ENCODE data around the gene SLC16A13.

SLC16A13 gene

GRCh38 chr17:7001318-7001961, 34.4 kb upstream of the SLC16A13 start:
- Histone ChIP-seq H3K9me3 (ENCODE audit: low read length) (no peaks in the 10 kb centered on the region), H3K4me1 (ENCODE audit: insufficient read depth, low read length) (no peaks in the 10 kb centered on the region), H3K36me3 (ENCODE audit: insufficient read depth, low read length) (peaks cover 43% of the 10 kb centered on the region), H3K4me3 (ENCODE audit: low read depth in 1 of 2, low read length in 2 of 2) (no peak overlapping the region), H3K9ac (ENCODE audit: low read length) (no peak overlapping the region), H3K27ac (ENCODE audit: low read depth, low read length) (no peak overlapping the region), H3K27me3 (ENCODE audit: control insufficient read depth in 1 of 2, insufficient read depth in 2 of 2, low read length in 2 of 2) (no peaks in the 10 kb centered on the region)

GRCh38 chr17:7002288-7003047, 33.3 kb upstream of the SLC16A13 start:
- no peak overlapping the region for H3K9ac ChIP-seq (ENCODE audit: low read length)
- H3K27me3 ChIP-seq (ENCODE audit: control insufficient read depth in 1 of 2, insufficient read depth in 2 of 2, low read length in 2 of 2): no peaks in the 10 kb centered on the region
- H3K9me3 ChIP-seq (ENCODE audit: low read length): no peaks in the 10 kb centered on the region
- no peak overlapping the region for H3K4me3 ChIP-seq (ENCODE audit: low read depth in 1 of 2, low read length in 2 of 2)
- H3K36me3 ChIP-seq (ENCODE audit: insufficient read depth, low read length): peaks cover 43% of the 10 kb centered on the region
- no peaks in the 10 kb centered on the region for H3K4me1 ChIP-seq (ENCODE audit: insufficient read depth, low read length)
- no peak overlapping the region for H3K27ac ChIP-seq (ENCODE audit: low read depth, low read length)

- Histone ChIP-seq H3K9ac (ENCODE audit: low read length) (no peak overlapping the region), H3K4me3 (ENCODE audit: low read depth in 1 of 2, low read length in 2 of 2) (no peak overlapping the region), H3K27ac (ENCODE audit: low read depth, low read length) (no peak overlapping the region), H3K4me1 (ENCODE audit: insufficient read depth, low read length) (no peaks in the 10 kb centered on the region), H3K9me3 (ENCODE audit: low read length) (no peaks in the 10 kb centered on the region), H3K27me3 (ENCODE audit: control insufficient read depth in 1 of 2, insufficient read depth in 2 of 2, low read length in 2 of 2) (no peaks in the 10 kb centered on the region), H3K36me3 (ENCODE audit: insufficient read depth, low read length) (peaks cover 42% of the 10 kb centered on the region)
These were observed 32.1 kb upstream of the SLC16A13 start for GRCh38 chr17:7003745-7004144.

- Histone ChIP-seq H3K9me3 (ENCODE audit: low read length) (no peaks in the 10 kb centered on the region), H3K27ac (ENCODE audit: low read depth, low read length) (no peak overlapping the region), H3K36me3 (ENCODE audit: insufficient read depth, low read length) (peaks cover 36% of the 10 kb centered on the region), H3K4me3 (ENCODE audit: low read depth in 1 of 2, low read length in 2 of 2) (no peak overlapping the region), H3K27me3 (ENCODE audit: control insufficient read depth in 1 of 2, insufficient read depth in 2 of 2, low read length in 2 of 2) (no peaks in the 10 kb centered on the region), H3K4me1 (ENCODE audit: insufficient read depth, low read length) (peaks cover 2% of the 10 kb centered on the region), H3K9ac (ENCODE audit: low read length) (no peak overlapping the region)
These were observed 31.2 kb upstream of the SLC16A13 start for GRCh38 chr17:7004398-7005253.

- Histone ChIP-seq H3K36me3 (ENCODE audit: insufficient read depth, low read length) (peaks cover 32% of the 10 kb centered on the region), H3K4me1 (ENCODE audit: insufficient read depth, low read length) (peaks cover 13% of the 10 kb centered on the region), H3K27me3 (ENCODE audit: control insufficient read depth in 1 of 2, insufficient read depth in 2 of 2, low read length in 2 of 2) (no peaks in the 10 kb centered on the region), H3K27ac (ENCODE audit: low read depth, low read length) (no peak overlapping the region), H3K4me3 (ENCODE audit: low read depth in 1 of 2, low read length in 2 of 2) (no peak overlapping the region), H3K9ac (ENCODE audit: low read length) (no peak overlapping the region), H3K9me3 (ENCODE audit: low read length) (no peaks in the 10 kb centered on the region)
These were observed 30.1 kb upstream of the SLC16A13 start for GRCh38 chr17:7005716-7006115.

- Histone ChIP-seq H3K36me3 (ENCODE audit: insufficient read depth, low read length) (peaks cover 18% of the 10 kb centered on the region), H3K9me3 (ENCODE audit: low read length) (no peaks in the 10 kb centered on the region), H3K4me1 (ENCODE audit: insufficient read depth, low read length) (peaks cover 24% of the 10 kb centered on the region), H3K9ac (ENCODE audit: low read length) (no peak overlapping the region), H3K4me3 (ENCODE audit: low read depth in 1 of 2, low read length in 2 of 2) (no peak overlapping the region), H3K27me3 (ENCODE audit: control insufficient read depth in 1 of 2, insufficient read depth in 2 of 2, low read length in 2 of 2) (no peaks in the 10 kb centered on the region), H3K27ac (ENCODE audit: low read depth, low read length) (no peak overlapping the region)
These were observed 28.7 kb upstream of the SLC16A13 start for GRCh38 chr17:7007143-7007542.

- H3K4me1 ChIP-seq (ENCODE audit: insufficient read depth, low read length): peaks cover 38% of the 10 kb centered on the region
- no peaks in the 10 kb centered on the region for H3K27me3 ChIP-seq (ENCODE audit: control insufficient read depth in 1 of 2, insufficient read depth in 2 of 2, low read length in 2 of 2)
- H3K36me3 ChIP-seq (ENCODE audit: insufficient read depth, low read length): peaks cover 10% of the 10 kb centered on the region
- no peak overlapping the region for H3K4me3 ChIP-seq (ENCODE audit: low read depth in 1 of 2, low read length in 2 of 2)
- H3K9me3 ChIP-seq (ENCODE audit: low read length): no peaks in the 10 kb centered on the region
- no peak overlapping the region for H3K27ac ChIP-seq (ENCODE audit: low read depth, low read length)
- H3K9ac ChIP-seq (ENCODE audit: low read length): no peak overlapping the region
These were observed 25.3 kb upstream of the SLC16A13 start for GRCh38 chr17:7010523-7010922.

GRCh38 chr17:7011415-7011814, 24.4 kb upstream of the SLC16A13 start:
- H3K27ac ChIP-seq (ENCODE audit: low read depth, low read length): peak overlapping the region; percentile 99
- H3K9ac ChIP-seq (ENCODE audit: low read length): peak overlapping the region; percentile 98
- H3K4me3 ChIP-seq (ENCODE audit: low read depth in 1 of 2, low read length in 2 of 2): peak overlapping the region; percentile 95 to 100
- H3K4me1 ChIP-seq (ENCODE audit: insufficient read depth, low read length): peaks cover 46% of the 10 kb centered on the region
- H3K9me3 ChIP-seq (ENCODE audit: low read length): no peaks in the 10 kb centered on the region
- no peaks in the 10 kb centered on the region for H3K27me3 ChIP-seq (ENCODE audit: control insufficient read depth in 1 of 2, insufficient read depth in 2 of 2, low read length in 2 of 2)
- H3K36me3 ChIP-seq (ENCODE audit: insufficient read depth, low read length): peaks cover 10% of the 10 kb centered on the region

- Histone ChIP-seq H3K4me3 (ENCODE audit: low read depth in 1 of 2, low read length in 2 of 2) (peak overlapping the region; percentile 95 to 100), H3K27ac (ENCODE audit: low read depth, low read length) (peak overlapping the region; percentile 99), H3K9me3 (ENCODE audit: low read length) (no peaks in the 10 kb centered on the region), H3K9ac (ENCODE audit: low read length) (peak overlapping the region; percentile 98), H3K36me3 (ENCODE audit: insufficient read depth, low read length) (peaks cover 15% of the 10 kb centered on the region), H3K27me3 (ENCODE audit: control insufficient read depth in 1 of 2, insufficient read depth in 2 of 2, low read length in 2 of 2) (no peaks in the 10 kb centered on the region), H3K4me1 (ENCODE audit: insufficient read depth, low read length) (peaks cover 47% of the 10 kb centered on the region)
These were observed 23.9 kb upstream of the SLC16A13 start for GRCh38 chr17:7011942-7012254.

GRCh38 chr17:7014261-7014994, 21.4 kb upstream of the SLC16A13 start:
- peak overlapping the region; percentile 95 to 100 for H3K4me3 ChIP-seq (ENCODE audit: low read depth in 1 of 2, low read length in 2 of 2)
- peak overlapping the region; percentile 98 for H3K9ac ChIP-seq (ENCODE audit: low read length)
- peak overlapping the region; percentile 99 for H3K27ac ChIP-seq (ENCODE audit: low read depth, low read length)
- no peaks in the 10 kb centered on the region for H3K9me3 ChIP-seq (ENCODE audit: low read length)
- no peaks in the 10 kb centered on the region for H3K27me3 ChIP-seq (ENCODE audit: control insufficient read depth in 1 of 2, insufficient read depth in 2 of 2, low read length in 2 of 2)
- H3K36me3 ChIP-seq (ENCODE audit: insufficient read depth, low read length): peaks cover 19% of the 10 kb centered on the region
- peaks cover 61% of the 10 kb centered on the region for H3K4me1 ChIP-seq (ENCODE audit: insufficient read depth, low read length)

All from muscle layer of colon (tissue), 2 donors.